K562 (cell line): Measurements from ENCODE around the gene PLTP. TPM values are rescaled to one million over a fixed set of nuclear protein-coding genes. Genes with fewer than 3 reads are reported as not detected.

Experiments used
- ATF7 ChIP-seq: fragments of 450-650 bp; IDR thresholded peaks from 2 replicates; pipeline ENCODE4 v1.7.1; 2014; ENCODE audit warnings: mild to moderate bottlenecking, moderate library complexity
- BCOR ChIP-seq: fragments of 450-650 bp; IDR thresholded peaks from 2 replicates; pipeline ENCODE4 v1.6.1; 2016
- FOXK2 ChIP-seq, 2 experiments: fragments of 450-650 bp; IDR thresholded peaks in 1 of 2; conservative IDR thresholded peaks in 1 of 2; 2 replicates each; pipeline ENCODE4 v1.6.1; 2016; ENCODE audit warnings: low read depth in 2 of 2, mild to moderate bottlenecking in 1 of 2
- HNRNPLL ChIP-seq: fragments of 200-400 bp; formaldehyde crosslinking; IDR thresholded peaks from 2 replicates; pipeline ENCODE4 v1.6.1; 2017; ENCODE audit warnings: low read length, low read depth, mild to moderate bottlenecking; ENCODE audit not compliant: poor library complexity, severe bottlenecking
- KDM2B ChIP-seq: fragments of 250-450 bp; sonication (Bioruptor Pico); IDR thresholded peaks from 2 replicates; pipeline ENCODE4 v1.8.0; 2021; ENCODE audit warnings: mild to moderate bottlenecking, moderate library complexity
- MTA3 ChIP-seq: fragments of 450-650 bp; formaldehyde crosslinking; IDR thresholded peaks from 2 replicates; pipeline ENCODE4 v1.6.1; 2017; ENCODE audit warnings: mild to moderate bottlenecking, borderline replicate concordance
- NCOA1 ChIP-seq: fragments of 450-650 bp; IDR thresholded peaks from 2 replicates; pipeline ENCODE4 v1.6.1; 2016; ENCODE audit warnings: low read depth
- PURB ChIP-seq: sonication (generic); formaldehyde crosslinking; IDR thresholded peaks from 2 replicates; pipeline ENCODE4 v1.9.0; 2021; ENCODE audit warnings: low read depth, mild to moderate bottlenecking, missing genetic modification reagents
- RREB1 ChIP-seq: fragments of 250-450 bp; sonication (Bioruptor Pico); IDR thresholded peaks from 2 replicates; pipeline ENCODE4 v1.4.0; 2020
- SMARCE1 ChIP-seq: fragments of 450-650 bp; IDR thresholded peaks from 2 replicates; pipeline ENCODE4 v1.7.1; 2016; ENCODE audit warnings: mild to moderate bottlenecking
- SRSF1 ChIP-seq: fragments of 200-400 bp; formaldehyde crosslinking; IDR thresholded peaks from 2 replicates; pipeline ENCODE4 v1.6.1; 2017; ENCODE audit warnings: mild to moderate bottlenecking, low read depth, low read length, moderate library complexity
- YY1 ChIP-seq, 3 experiments: IDR thresholded peaks; 2 replicates each; pipeline ENCODE4 v1.6.1; 2011; ENCODE audit warnings: low read length in 2 of 3, mild to moderate bottlenecking in 2 of 3, moderate library complexity in 2 of 3, borderline replicate concordance in 1 of 3, control low read depth in 1 of 3, low read depth in 1 of 3; ENCODE audit not compliant: insufficient read depth in 3 of 3, insufficient replicate concordance in 2 of 3, control insufficient read depth in 1 of 3, insufficient read length in 1 of 3; ENCODE audit errors: extremely low read depth in 1 of 3
- ZBTB33 ChIP-seq: sonication (generic); formaldehyde crosslinking; IDR thresholded peaks from 2 replicates; pipeline ENCODE4 v1.8.1; 2023; ENCODE audit warnings: mild to moderate bottlenecking, missing genetic modification reagents
- ZEB2 ChIP-seq: fragments of 450-650 bp; IDR thresholded peaks from 2 replicates; pipeline ENCODE4 v1.6.1; 2016
- ZKSCAN8 ChIP-seq: fragments of 200-800 bp; sonication (Bioruptor generic); IDR thresholded peaks from 2 replicates; pipeline ENCODE4 v1.6.1; 2016; ENCODE audit warnings: missing genetic modification characterization, missing compliant biosample characterization
- ZNF551 ChIP-seq: fragments of 250-450 bp; sonication (Bioruptor Pico); IDR thresholded peaks from 2 replicates; pipeline ENCODE4 v1.5.0; 2021; ENCODE audit warnings: mild to moderate bottlenecking, moderate library complexity
- ZNF695 ChIP-seq: fragments of 450-650 bp; formaldehyde crosslinking; IDR thresholded peaks from 2 replicates; pipeline ENCODE4 v1.4.0; 2020; ENCODE audit warnings: mild to moderate bottlenecking, moderate library complexity
- polyA plus RNA-seq, 8 experiments: library from polyadenylated mRNA; depleted of rRNA in 4 of 8; stranded (reverse) in 5 of 8; unstranded in 3 of 8; fragments of >200 nt; fragmentation: Nextera tagmentation in 2 of 8; fragmentation: Illumina TruSeq in 1 of 8; extraction: Ambion mirVana in 2 of 8; extraction: Trizol in 1 of 8; gene quantifications; 2 replicates each; pipeline versions ENCODE4 v1.2.1 to v1.2.3, GENCODE V29; 2011 to 2014; ENCODE audit warnings: inconsistent platforms in 1 of 8, missing spikeins in 1 of 8
- total RNA-seq, 7 experiments: library from RNA; depleted of rRNA in 6 of 7; stranded (reverse); fragments of >200 nt in 6 of 7; fragmentation: Illumina TruSeq in 2 of 7; extraction: Trizol in 2 of 7; gene quantifications; 2 replicates each; pipeline versions ENCODE4 v1.2.1 to v1.2.3, GENCODE V29; 2011 to 2021; ENCODE audit warnings: low replicate concordance in 1 of 7
- TF ChIP-seq, protein P1 (sequence below): sonication (generic); formaldehyde crosslinking; IDR thresholded peaks from 2 replicates; pipeline ENCODE4 v1.8.0; 2022; ENCODE audit warnings: missing genetic modification reagents, mild to moderate bottlenecking, moderate library complexity, borderline replicate concordance

The PLTP gene
- total and polyA plus RNA-seq, 9 of the 15 experiments (the other 6 are each of a cell fraction or from before 2014, with no cell fraction given), result 2.8 to 29.3 (median 17.6) TPM

DNA sequence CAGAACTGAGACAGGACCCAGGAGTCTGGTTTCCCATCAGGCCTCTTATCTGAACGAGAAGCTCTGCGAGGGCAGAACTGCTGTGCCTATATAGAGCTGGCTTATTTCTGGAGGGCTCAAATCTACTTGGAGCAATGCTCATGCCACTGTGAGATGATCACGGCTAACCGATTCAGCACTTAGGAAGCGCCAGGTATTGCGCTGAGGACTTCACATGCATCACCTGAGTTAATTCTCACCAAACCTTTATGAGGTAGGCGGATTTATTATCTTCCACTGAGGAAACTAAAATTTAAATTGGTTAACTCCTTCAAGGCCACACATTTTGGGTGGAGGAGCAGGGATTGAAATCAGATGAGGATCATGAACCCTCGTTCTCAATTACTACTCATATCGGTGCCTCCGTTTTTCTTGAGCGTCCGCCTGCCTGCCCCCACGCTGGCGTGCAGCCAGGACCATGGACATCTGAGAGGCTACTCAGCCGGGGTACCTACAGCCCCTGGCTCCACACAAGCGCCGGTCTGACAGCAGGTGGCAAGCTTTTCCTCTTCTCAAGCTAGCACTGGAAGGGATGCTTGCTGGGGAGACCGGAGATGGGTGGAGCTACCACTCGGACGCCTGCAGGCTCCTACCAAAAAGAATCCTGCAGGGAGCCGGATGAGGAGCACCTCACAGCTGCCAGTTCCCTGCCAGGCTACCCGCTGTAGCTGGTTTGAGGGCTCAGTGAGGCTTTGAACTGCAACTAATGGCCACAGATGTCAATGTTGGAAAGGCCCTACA lies 21.5 kb upstream of the PLTP start (continued):
- TF ChIP-seq ZKSCAN8 (no peak), FOXK2 (conservative IDR thresholded peaks at IDR 0.05 in 1 of 2, IDR thresholded peaks at IDR 0.05 in 1 of 2; ENCODE audit: low read depth in 2 of 2) (no peak), ZNF695 (no peak), ZEB2 (0 out of 2 replicates have a peak, but pooled peaks have one; percentile 44), PURB (CRISPR knock-in tag) (no peak), HNRNPLL (no peak), ATF7 (peak; percentile 12; the same call in 1 of the 2 replicates), KDM2B (no peak), YY1 (IDR thresholded peaks at IDR 0.05; ENCODE audit: borderline replicate concordance in 1 of 3, control insufficient read depth in 1 of 3, extremely low read depth in 1 of 3, insufficient read depth in 3 of 3, insufficient read length in 1 of 3, insufficient replicate concordance in 2 of 3, low read depth in 1 of 3, low read length in 2 of 3) (peak in 1 of 3 experiments; percentile 38), MTA3 (no peak; the same call in 1 of the 2 replicates), ZBTB33 (CRISPR knock-in tag) (no peak), ZNF551 (CRISPR knock-in tag) (no peak), SRSF1 (no peak), BCOR (no peak), NCOA1 (no peak), RREB1 (CRISPR knock-in tag) (0 out of 2 replicates have a peak, but pooled peaks have one; percentile 79), SMARCE1 (no peak)
- TF ChIP-seq, protein P1, sequence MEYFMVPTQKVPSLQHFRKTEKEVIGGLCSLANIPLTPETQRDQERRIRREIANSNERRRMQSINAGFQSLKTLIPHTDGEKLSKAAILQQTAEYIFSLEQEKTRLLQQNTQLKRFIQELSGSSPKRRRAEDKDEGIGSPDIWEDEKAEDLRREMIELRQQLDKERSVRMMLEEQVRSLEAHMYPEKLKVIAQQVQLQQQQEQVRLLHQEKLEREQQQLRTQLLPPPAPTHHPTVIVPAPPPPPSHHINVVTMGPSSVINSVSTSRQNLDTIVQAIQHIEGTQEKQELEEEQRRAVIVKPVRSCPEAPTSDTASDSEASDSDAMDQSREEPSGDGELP (CRISPR knock-in tag), result 0 out of 2 replicates have a peak, but pooled peaks have one; percentile 32
